Measurements from ENCODE around the gene SLC45A3. TPM values are rescaled to one million over a fixed set of nuclear protein-coding genes. Genes with fewer than 3 reads are reported as not detected.

Gene SLC45A3
- total RNA-seq, 1 experiment from 2014 or later, result 5.5 TPM

DNA sequence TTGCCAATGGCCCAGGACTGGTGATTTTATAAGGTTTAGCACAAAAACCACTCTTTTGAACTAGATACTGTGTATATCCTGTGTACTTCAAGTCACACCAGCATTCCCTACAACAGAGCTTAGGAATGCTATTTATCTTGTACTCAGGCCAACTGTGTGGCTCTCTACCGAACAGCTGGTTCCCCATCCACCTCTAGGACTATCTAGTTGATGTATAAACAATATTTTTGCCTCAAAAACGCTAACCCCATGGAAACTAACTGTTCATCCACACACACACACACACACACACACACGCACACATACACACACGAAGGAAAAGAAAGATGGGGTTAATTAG, 28.7 kb upstream of the SLC45A3 start:
- intact Hi-C loops (cut with micrococcal nuclease; ENCODE audit: unreplicated experiment), result no loop called here
- DNase-seq, result no peak
- POLR2A ChIA-PET, result no interaction called here
- no peaks in the 10 kb centered on the region for H3K9me3 ChIP-seq
- TF ChIP-seq, protein P1, sequence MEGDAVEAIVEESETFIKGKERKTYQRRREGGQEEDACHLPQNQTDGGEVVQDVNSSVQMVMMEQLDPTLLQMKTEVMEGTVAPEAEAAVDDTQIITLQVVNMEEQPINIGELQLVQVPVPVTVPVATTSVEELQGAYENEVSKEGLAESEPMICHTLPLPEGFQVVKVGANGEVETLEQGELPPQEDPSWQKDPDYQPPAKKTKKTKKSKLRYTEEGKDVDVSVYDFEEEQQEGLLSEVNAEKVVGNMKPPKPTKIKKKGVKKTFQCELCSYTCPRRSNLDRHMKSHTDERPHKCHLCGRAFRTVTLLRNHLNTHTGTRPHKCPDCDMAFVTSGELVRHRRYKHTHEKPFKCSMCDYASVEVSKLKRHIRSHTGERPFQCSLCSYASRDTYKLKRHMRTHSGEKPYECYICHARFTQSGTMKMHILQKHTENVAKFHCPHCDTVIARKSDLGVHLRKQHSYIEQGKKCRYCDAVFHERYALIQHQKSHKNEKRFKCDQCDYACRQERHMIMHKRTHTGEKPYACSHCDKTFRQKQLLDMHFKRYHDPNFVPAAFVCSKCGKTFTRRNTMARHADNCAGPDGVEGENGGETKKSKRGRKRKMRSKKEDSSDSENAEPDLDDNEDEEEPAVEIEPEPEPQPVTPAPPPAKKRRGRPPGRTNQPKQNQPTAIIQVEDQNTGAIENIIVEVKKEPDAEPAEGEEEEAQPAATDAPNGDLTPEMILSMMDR (IDR thresholded peaks at IDR 0.05; ENCODE audit: insufficient read depth in 1 of 2, low read depth in 1 of 2, low read length in 1 of 2, severe bottlenecking in 1 of 2, unreplicated experiment in 1 of 2), result no peak
- Mint-ChIP-seq H3K9me3 (ENCODE audit: unreplicated experiment) (no peaks in the 10 kb centered on the region), H3K36me3 (ENCODE audit: insufficient read depth, unreplicated experiment) (peaks cover 18% of the 10 kb centered on the region), H3K27me3 (ENCODE audit: insufficient read depth, unreplicated experiment) (no peaks in the 10 kb centered on the region), H3K4me3 (ENCODE audit: unreplicated experiment) (no peak overlapping the region), H3K27ac (ENCODE audit: unreplicated experiment) (no peak overlapping the region), H3K4me1 (ENCODE audit: low read depth, unreplicated experiment) (peaks cover 5% of the 10 kb centered on the region)
- CTCF ChIA-PET, result interaction anchor here (0.8 to 4.1 kb wide), 2 partner anchors 50 to 117 kb away, joined by 5 to 95 read pairs; no protein-coding TSS in a partner anchor
- peaks cover 10% of the 10 kb centered on the region for H3K4me1 ChIP-seq
- H3K4me3 ChIP-seq (ENCODE audit: low read depth, low read length), result no peak overlapping the region
- BruUV-seq (replicated peaks), result no TSS peak
- no peaks in the 10 kb centered on the region for H3K36me3 ChIP-seq (ENCODE audit: control insufficient read depth, insufficient read depth, low read length)
- H3K27me3 ChIP-seq (replicated peaks; ENCODE audit: control insufficient read depth, insufficient read depth, low read length), result no peaks in the 10 kb centered on the region

DNA sequence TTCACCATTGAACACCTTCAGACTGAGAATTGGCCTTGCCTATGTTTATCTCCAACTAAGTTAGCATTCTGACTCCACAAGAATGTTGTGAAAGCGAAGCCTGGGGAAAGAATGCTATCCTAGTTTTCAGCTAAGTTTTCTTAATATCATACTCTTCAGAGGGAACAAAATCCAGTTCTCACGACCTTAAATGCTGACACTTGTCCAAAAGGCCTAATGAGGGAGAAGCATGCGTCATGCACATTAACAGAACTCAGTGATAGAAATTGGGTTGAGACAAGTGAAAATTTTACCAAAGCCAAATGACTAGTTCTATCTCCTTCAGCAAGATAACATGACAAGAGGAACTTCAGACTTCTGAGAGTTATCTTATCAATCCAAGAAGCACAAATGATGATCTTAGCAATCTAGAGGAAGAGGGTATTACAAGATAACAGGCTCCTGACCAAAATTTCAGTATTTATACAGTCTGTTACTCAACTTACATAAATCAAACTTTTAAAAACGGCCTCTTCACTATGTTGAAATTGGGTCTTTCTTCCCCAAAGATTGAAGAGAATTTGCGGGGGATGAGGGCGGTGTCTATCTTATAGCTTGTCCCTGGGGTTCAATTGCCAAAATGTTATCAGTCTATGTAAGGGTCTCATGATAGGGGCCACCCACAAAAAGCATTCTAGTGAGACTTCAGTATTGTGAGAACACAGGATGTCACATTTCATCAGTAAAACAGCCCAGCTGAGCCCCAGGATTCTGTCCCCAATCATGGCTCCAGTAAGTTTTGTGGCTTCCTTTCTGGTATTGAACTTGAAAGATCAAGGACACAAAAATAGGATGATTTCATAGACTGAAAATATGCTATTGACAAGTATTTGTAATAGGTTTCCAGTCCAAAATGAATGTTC, 26.5 kb upstream of the SLC45A3 start:
- Mint-ChIP-seq H3K27me3 (ENCODE audit: insufficient read depth, unreplicated experiment) (no peaks in the 10 kb centered on the region), H3K36me3 (ENCODE audit: insufficient read depth, unreplicated experiment) (peaks cover 24% of the 10 kb centered on the region), H3K4me1 (ENCODE audit: low read depth, unreplicated experiment) (peaks cover 16% of the 10 kb centered on the region), H3K27ac (ENCODE audit: unreplicated experiment) (no peak overlapping the region), H3K4me3 (ENCODE audit: unreplicated experiment) (no peak overlapping the region), H3K9me3 (ENCODE audit: unreplicated experiment) (no peaks in the 10 kb centered on the region)
- Histone ChIP-seq H3K27me3 (replicated peaks; ENCODE audit: control insufficient read depth, insufficient read depth, low read length) (no peaks in the 10 kb centered on the region), H3K4me3 (ENCODE audit: low read depth, low read length) (no peak overlapping the region), H3K9me3 (no peaks in the 10 kb centered on the region), H3K36me3 (ENCODE audit: control insufficient read depth, insufficient read depth, low read length) (no peaks in the 10 kb centered on the region), H3K4me1 (peaks cover 10% of the 10 kb centered on the region)
- no TSS peak for BruUV-seq (replicated peaks)
- DNase-seq, result no peak
- ChIA-PET CTCF (interaction anchor here (1.1 to 2.4 kb wide), 2 partner anchors 48 to 49 kb away, joined by 5 to 10 read pairs; no protein-coding TSS in a partner anchor), POLR2A (no interaction called here)
- TF ChIP-seq, protein P1 (IDR thresholded peaks at IDR 0.05; ENCODE audit: insufficient read depth in 1 of 2, low read depth in 1 of 2, low read length in 1 of 2, severe bottlenecking in 1 of 2, unreplicated experiment in 1 of 2), result no peak
- intact Hi-C loops (cut with micrococcal nuclease; ENCODE audit: unreplicated experiment), result no loop called here

DNA sequence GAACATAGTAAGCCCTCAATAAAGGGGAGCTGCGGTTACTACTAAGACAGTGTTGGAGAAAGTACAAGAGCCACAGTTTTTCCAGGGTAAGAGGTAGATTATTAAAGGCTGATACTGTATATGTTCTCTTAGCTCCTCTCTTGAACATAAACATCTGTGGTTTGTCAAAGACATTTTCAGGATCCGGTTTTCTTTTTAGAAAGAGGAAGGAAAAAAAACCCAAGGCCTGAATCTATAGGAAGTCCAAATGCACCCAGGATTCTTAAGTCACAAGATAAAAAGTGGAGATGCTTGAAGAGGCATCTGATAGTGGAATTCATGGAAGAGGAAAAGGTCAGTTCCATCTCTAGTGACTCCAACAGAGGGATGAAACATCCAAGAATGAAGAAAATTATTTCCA, 24.6 kb upstream of the SLC45A3 start:
- intact Hi-C loops (cut with micrococcal nuclease; ENCODE audit: unreplicated experiment), result no loop called here

More for the DNA sequence above, 24.6 kb upstream of the SLC45A3 start:
- Histone ChIP-seq H3K36me3 (ENCODE audit: control insufficient read depth, insufficient read depth, low read length) (no peaks in the 10 kb centered on the region), H3K4me1 (peaks cover 10% of the 10 kb centered on the region), H3K4me3 (ENCODE audit: low read depth, low read length) (no peak overlapping the region), H3K9me3 (no peaks in the 10 kb centered on the region), H3K27me3 (replicated peaks; ENCODE audit: control insufficient read depth, insufficient read depth, low read length) (no peaks in the 10 kb centered on the region)
- ChIA-PET POLR2A (no interaction called here), CTCF (interaction anchor here (1.0 kb wide), 1 partner anchor 46 kb away, joined by 3 read pairs; no protein-coding TSS in a partner anchor)
- BruUV-seq (replicated peaks), result no TSS peak
- DNase-seq, result no peak
- H3K36me3 Mint-ChIP-seq (ENCODE audit: insufficient read depth, unreplicated experiment), result peaks cover 24% of the 10 kb centered on the region
- TF ChIP-seq, protein P1 (IDR thresholded peaks at IDR 0.05; ENCODE audit: insufficient read depth in 1 of 2, low read depth in 1 of 2, low read length in 1 of 2, severe bottlenecking in 1 of 2, unreplicated experiment in 1 of 2), result no peak
- no peaks in the 10 kb centered on the region for H3K9me3 Mint-ChIP-seq (ENCODE audit: unreplicated experiment)
- peaks cover 11% of the 10 kb centered on the region for H3K4me1 Mint-ChIP-seq (ENCODE audit: low read depth, unreplicated experiment)
- no peak overlapping the region for H3K27ac Mint-ChIP-seq (ENCODE audit: unreplicated experiment)
- H3K27me3 Mint-ChIP-seq (ENCODE audit: insufficient read depth, unreplicated experiment), result no peaks in the 10 kb centered on the region
- no peak overlapping the region for H3K4me3 Mint-ChIP-seq (ENCODE audit: unreplicated experiment)
